ENCODE results near the gene NQO1.

The NQO1 gene

GRCh38 chr16:69725480-69726312 is 664 bp downstream of the NQO1 start:
- no peak for TF ChIP-seq POLR2A (IDR thresholded peaks at IDR 0.05; ENCODE audit: low read length)
- no peak for TF ChIP-seq GATA1 (IDR thresholded peaks at IDR 0.05; ENCODE audit: low read depth, low read length)
- DNase-seq = no peak

DNA sequence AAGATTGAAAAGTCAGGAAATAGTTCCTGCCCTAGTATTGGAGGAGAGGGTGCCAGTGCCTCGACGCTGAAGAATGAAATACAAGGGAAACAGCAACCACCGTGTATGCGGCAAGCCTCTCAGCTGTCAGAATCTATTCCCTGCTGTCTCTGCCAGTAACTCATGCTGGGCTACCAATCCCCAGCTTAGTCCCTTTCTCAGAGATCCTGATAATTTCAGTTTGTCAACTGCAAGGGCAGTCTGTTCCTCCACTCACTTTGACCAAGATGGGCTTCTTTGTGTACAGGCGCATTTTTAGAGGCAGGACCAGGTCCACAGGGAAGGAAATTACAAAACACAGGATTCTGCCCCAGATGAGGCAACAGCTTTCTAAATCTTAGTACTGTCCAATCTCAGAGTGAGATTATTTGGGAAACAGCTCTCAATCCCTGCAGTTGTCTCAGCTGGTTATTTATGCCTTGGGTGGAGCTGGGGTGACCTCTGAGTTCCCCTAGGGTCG is 1.3 kb downstream of the NQO1 start:
- DNase-seq = no peak
- TF ChIP-seq POLR2A (IDR thresholded peaks at IDR 0.05; ENCODE audit: low read length) = no peak
- no peak for TF ChIP-seq GATA1 (IDR thresholded peaks at IDR 0.05; ENCODE audit: low read depth, low read length)

DNA sequence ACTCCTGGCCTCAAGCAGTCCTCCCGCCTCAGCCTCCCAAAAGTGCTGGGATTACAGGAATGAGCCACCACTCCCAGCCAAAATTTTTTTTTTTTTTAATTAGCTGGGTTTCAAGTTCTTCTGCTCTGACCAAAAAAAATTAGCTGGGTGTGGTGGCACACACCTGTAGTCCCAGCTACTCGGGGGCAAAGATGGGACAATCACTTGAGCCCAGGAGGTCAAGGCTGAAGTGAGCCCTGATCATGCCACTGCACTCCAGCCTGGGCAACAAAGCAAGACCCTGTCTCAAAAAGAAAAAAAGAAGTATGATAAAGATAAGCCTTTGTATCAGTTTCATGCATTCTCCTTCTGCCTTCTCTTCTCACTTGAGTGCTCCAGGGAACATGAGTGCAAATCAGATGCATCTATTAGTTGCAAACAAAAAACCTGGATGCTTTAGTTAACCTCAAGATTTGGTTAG is 1.9 kb downstream of the NQO1 start:
- TF ChIP-seq POLR2A (IDR thresholded peaks at IDR 0.05; ENCODE audit: low read length) (no peak), GATA1 (IDR thresholded peaks at IDR 0.05; ENCODE audit: low read depth, low read length) (no peak)

GRCh38 chr16:69721441-69721957 is 4.9 kb downstream of the NQO1 start:
- no peak for TF ChIP-seq GATA1 (IDR thresholded peaks at IDR 0.05; ENCODE audit: low read depth, low read length)
- TF ChIP-seq POLR2A (IDR thresholded peaks at IDR 0.05; ENCODE audit: low read length) = no peak
- no peak for DNase-seq

More for the DNA sequence above, 1.9 kb downstream of the NQO1 start:
- DNase-seq = no peak

DNA sequence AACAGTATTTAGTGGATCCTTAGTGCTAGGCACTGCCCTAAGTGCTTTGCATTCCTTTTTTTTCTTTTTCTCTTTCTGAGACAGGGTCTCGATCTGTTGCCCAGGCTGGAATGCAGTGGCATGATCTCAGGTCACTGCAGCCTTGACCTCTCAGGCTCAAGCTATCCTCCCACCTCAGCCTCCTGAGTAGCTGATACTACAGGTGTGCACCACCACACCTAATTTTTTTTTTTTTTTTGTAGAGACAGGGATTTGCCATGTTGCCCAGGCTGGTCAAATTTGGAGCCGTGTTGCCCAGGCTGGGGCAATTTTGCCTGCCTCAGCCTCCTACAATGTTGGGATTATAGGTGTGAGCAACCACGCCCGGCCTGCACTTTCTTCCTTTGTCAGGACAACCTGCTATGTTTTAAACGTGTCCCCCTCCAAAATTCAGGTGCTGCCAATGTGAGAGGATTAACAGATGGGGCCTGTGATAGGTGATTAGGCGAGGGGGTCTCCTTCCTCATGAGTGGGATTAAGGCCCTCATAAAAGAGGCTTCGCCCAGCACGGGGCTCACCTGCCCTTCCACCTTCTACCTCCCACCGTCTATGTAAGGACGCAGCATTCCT is 5.4 kb downstream of the NQO1 start:
- DNase-seq = no peak
- no peak for TF ChIP-seq GATA1 (IDR thresholded peaks at IDR 0.05; ENCODE audit: low read depth, low read length)
- no peak for TF ChIP-seq POLR2A (IDR thresholded peaks at IDR 0.05; ENCODE audit: low read length)

DNA sequence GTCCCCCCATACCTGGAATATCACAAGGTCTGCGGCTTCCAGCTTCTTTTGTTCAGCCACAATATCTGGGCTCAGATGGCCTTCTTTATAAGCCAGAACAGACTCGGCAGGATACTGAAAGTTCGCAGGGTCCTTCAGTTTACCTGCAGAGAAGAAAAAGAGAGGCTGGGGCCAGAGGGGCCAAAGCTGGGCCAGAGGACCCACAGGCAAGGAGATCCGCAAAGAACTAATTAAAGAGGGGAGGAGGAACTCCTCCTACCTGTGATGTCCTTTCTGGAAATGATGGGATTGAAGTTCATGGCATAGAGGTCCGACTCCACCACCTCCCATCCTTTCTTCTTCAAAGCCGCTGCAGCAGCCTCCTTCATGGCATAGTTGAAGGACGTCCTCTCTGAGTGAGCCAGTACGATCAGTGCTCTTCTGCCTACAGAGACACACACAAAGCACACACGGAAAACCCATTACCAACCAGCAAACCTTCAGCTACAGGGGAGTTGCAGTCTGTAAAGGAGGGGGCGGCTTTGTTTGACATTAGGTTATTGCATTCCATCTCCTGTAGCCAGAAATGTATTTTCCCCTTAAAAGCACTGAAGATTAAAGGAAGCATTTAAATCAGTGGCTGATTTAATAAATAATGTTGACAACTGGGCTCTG is 8.1 kb downstream of the NQO1 start:
- no peak for DNase-seq
- TF ChIP-seq GATA1 (IDR thresholded peaks at IDR 0.05; ENCODE audit: low read depth, low read length) = no peak
- no peak for TF ChIP-seq POLR2A (IDR thresholded peaks at IDR 0.05; ENCODE audit: low read length)

DNA sequence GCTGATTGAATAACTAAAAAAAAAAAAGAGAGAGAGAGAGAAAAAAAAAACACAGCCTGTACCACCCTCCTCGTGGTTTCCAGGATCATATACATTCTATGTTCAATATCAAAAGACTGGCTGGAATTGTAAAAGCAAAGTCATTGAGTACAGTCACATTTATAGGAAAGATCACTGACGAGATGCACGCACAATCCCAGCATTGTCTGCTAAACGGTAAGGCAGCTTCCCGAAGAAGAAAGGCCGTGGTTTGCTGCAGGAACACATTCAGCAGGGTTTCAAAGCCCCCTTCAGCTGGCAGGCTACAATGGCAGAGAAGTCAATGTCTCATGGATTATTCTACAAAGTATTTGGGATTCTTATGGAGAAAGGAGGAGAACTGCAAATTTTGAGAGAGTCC is 9.3 kb downstream of the NQO1 start:
- TF ChIP-seq GATA1 (IDR thresholded peaks at IDR 0.05; ENCODE audit: low read depth, low read length) = no peak
- no peak for TF ChIP-seq POLR2A (IDR thresholded peaks at IDR 0.05; ENCODE audit: low read length)
- DNase-seq = no peak

GRCh38 chr16:69712914-69713581 is 13.3 kb downstream of the NQO1 start:
- DNase-seq = no peak
- no peak for TF ChIP-seq GATA1 (IDR thresholded peaks at IDR 0.05; ENCODE audit: low read depth, low read length)
- TF ChIP-seq POLR2A (IDR thresholded peaks at IDR 0.05; ENCODE audit: low read length) = no peak

DNA sequence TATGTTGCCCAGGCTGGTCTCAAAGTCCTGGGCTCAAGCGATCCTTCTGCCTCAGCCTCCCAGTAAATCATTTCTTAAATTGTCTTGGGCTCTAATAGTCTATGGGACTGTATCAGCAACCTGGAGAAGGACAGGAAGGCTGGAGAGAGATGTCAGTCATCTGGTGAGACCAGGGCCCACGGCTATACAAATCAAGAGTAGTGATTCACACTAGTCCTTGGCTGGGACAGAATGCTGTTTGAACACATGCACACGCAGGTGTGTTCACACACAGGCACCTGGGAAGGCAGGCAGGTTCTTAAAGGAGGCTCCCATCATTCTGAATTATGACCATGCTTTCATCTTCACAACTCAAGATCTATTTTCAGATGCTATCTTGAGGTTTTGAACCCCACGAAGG is 14.1 kb downstream of the NQO1 start:
- TF ChIP-seq POLR2A (IDR thresholded peaks at IDR 0.05; ENCODE audit: low read length) = no peak
- no peak for TF ChIP-seq GATA1 (IDR thresholded peaks at IDR 0.05; ENCODE audit: low read depth, low read length)
- DNase-seq = no peak

GRCh38 chr16:69711115-69711740 is 15.1 kb downstream of the NQO1 start:
- TF ChIP-seq POLR2A (IDR thresholded peaks at IDR 0.05; ENCODE audit: low read length) (no peak), GATA1 (IDR thresholded peaks at IDR 0.05; ENCODE audit: low read depth, low read length) (no peak)
- DNase-seq = no peak

DNA sequence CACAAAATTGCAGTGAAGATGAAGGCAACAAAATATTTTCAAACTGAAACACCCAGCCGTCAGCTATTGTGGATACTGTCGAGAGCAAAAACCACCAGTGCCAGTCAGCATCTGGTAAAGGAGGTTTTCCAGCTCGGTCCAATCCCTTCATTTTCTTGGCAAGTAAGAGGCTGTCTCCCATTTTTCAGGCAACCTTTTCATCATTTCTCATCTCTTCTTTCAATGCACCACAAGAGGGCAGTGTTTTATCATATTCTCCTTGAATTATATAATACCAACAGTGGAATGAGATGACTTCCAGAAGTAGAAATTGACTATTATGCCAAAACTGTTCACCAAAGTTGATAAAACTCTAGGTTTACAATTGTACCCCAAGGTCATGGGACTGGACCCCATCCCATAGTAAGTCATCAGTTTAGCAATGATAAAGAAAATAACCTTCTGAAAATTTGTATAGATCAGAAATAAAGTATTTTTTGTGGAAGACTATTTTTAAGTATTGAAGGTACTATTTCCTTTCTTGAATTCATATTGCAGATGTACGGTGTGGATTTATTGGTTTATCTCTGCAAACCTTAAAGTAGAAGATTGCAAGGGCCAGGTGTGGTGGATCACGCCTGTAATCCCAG is 16.8 kb downstream of the NQO1 start:
- TF ChIP-seq POLR2A (IDR thresholded peaks at IDR 0.05; ENCODE audit: low read length) = no peak
- peak; percentile 62 to 76 for DNase-seq

DNA sequence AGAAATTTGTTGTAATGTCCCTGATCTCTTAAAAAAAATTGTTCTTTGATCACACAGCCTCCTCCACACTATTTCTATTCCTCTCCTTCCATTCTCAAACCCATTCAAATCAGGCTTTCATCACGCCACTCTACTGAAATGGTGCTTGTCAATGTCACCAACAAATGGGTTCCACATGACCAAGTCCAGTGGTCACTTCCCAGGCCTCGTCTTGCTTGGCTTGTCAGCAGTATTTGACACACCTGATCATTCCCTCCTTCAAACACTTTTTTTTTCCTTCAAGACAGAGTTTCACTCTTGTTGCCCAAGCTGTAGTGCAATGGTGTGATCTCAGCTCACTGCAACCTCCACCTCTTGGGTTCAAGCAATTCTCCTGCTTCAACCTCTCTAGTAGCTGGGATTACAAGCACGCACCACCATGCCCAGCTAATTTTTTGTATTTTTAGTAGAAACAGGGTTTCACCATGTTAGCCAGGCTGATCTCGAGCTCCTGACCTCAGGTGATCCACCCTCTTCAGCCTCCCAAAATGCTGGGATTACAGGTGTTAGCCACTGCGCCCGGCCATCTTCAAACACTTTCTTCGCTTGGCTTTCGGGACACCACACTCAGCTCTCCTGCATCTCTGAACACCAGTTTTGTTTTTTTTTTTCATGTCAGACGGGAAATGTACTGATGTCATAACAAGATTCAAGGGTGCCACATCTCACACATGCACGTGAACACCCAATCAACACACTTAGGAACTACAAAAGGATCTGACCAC is 18.3 kb downstream of the NQO1 start:
- no peak for TF ChIP-seq POLR2A (IDR thresholded peaks at IDR 0.05; ENCODE audit: low read length)
- TF ChIP-seq GATA1 (IDR thresholded peaks at IDR 0.05; ENCODE audit: low read depth, low read length) = no peak
- DNase-seq = no peak

Measured in erythroblast (primary cell).